DOHH2 (cell line): ENCODE measurements around the gene TSC22D4.

Experiments
- CTCF ChIP-seq: fragments of 200-600 bp; sonication (generic); IDR thresholded peaks from one replicate; pipeline ENCODE4 v1.5.1; 2014; ENCODE audit warnings: antibody characterized with exemption, mild to moderate bottlenecking, low read depth, low read length; ENCODE audit not compliant: poor library complexity, severe bottlenecking
- EZH2phosphoT487 ChIP-seq: fragments of 200-600 bp; sonication (generic); IDR thresholded peaks from 2 replicates; pipeline ENCODE4 v1.6.1; 2017; ENCODE audit warnings: borderline replicate concordance, mild to moderate bottlenecking, antibody characterized with exemption, low read length, moderate library complexity, mixed read lengths

- TF ChIP-seq CTCF (no peak), EZH2phosphoT487 (no peak)
Observed at GRCh38 chr7:100433592-100434296, 45.3 kb downstream of the TSC22D4 start.
